ENCODE data around the gene PMM2. TPM values are rescaled to one million over a fixed set of nuclear protein-coding genes. Genes with fewer than 3 reads are reported as not detected.

PMM2 gene
- total RNA-seq, 1 experiment from 2014 or later: 53.3 TPM

GRCh38 chr16:8753416-8754054, 44.1 kb upstream of the PMM2 start:
- Histone ChIP-seq H3K4me1 (ENCODE audit: control insufficient read depth in 1 of 2, insufficient read depth in 2 of 2, low read length in 2 of 2) (peaks cover 11 to 16% of the 10 kb centered on the region in 2 experiments), H2AFZ (ENCODE audit: low read depth, low read length, poor library complexity, severe bottlenecking) (no peak overlapping the region), H3K4me3 (replicated peaks in 1 of 2; ENCODE audit: low read depth in 1 of 2, low read length in 2 of 2) (no peak overlapping the region), H4K20me1 (ENCODE audit: insufficient read depth) (no peaks in the 10 kb centered on the region), H3K27ac (ENCODE audit: low read depth, low read length) (no peak overlapping the region), H3K36me3 (ENCODE audit: control insufficient read depth in 1 of 2, insufficient read depth in 2 of 2, low read length in 2 of 2) (no peaks in the 10 kb centered on the region), H3K27me3 (ENCODE audit: insufficient read depth, low read length) (no peaks in the 10 kb centered on the region), H3K79me2 (ENCODE audit: insufficient read depth, low read length) (no peaks in the 10 kb centered on the region), H3K9ac (ENCODE audit: low read length) (no peak overlapping the region), H3K9me3 (ENCODE audit: control insufficient read depth in 1 of 2, insufficient read depth in 1 of 2, low read depth in 1 of 2, low read length in 2 of 2) (no peaks in the 10 kb centered on the region), H3K4me2 (ENCODE audit: low read length) (no peak overlapping the region), H3K9me2 (ENCODE audit: insufficient read depth) (no peaks in the 10 kb centered on the region)
- ChIA-PET POLR2A (no interaction called here), CTCF (no interaction called here), RAD21 (ENCODE audit: low non-redundant PET in 1 of 2, low total read pairs in 2 of 2, uncharacterized antibody in 2 of 2, unreplicated experiment in 2 of 2) (no interaction called here)
- TF ChIP-seq SIN3A (IDR thresholded peaks at IDR 0.05; ENCODE audit: low read depth): no peak
- no peak for TF ChIP-seq ELF1 (IDR thresholded peaks at IDR 0.05; ENCODE audit: borderline replicate concordance, low read depth)
- intact Hi-C loops (cut with micrococcal nuclease): no loop called here
- no peak for DNase-seq (ENCODE audit: low read depth, low spot score)
- BruUV-seq (replicated peaks): no TSS peak
- no peak for ATAC-seq

GRCh38 chr16:8756755-8757154, 40.9 kb upstream of the PMM2 start:
- no peaks in the 10 kb centered on the region for H3K27me3 ChIP-seq (ENCODE audit: insufficient read depth, low read length)
- H3K36me3 ChIP-seq (ENCODE audit: control insufficient read depth in 1 of 2, insufficient read depth in 2 of 2, low read length in 2 of 2): no peaks in the 10 kb centered on the region
- ChIA-PET RAD21 (ENCODE audit: low non-redundant PET in 1 of 2, low total read pairs in 2 of 2, uncharacterized antibody in 2 of 2, unreplicated experiment in 2 of 2) (no interaction called here), CTCF (no interaction called here), POLR2A (no interaction called here)
- ATAC-seq (no peak), DNase-seq (ENCODE audit: low read depth, low spot score) (no peak)
- H3K4me1 ChIP-seq (ENCODE audit: control insufficient read depth in 1 of 2, insufficient read depth in 2 of 2, low read length in 2 of 2): peaks cover 9 to 10% of the 10 kb centered on the region in 2 experiments
- no peak overlapping the region for H3K27ac ChIP-seq (ENCODE audit: low read depth, low read length)
- H3K79me2 ChIP-seq (ENCODE audit: insufficient read depth, low read length): no peaks in the 10 kb centered on the region
- H3K4me2 ChIP-seq (ENCODE audit: low read length): no peak overlapping the region
- no peak overlapping the region for H3K9ac ChIP-seq (ENCODE audit: low read length)
- no peaks in the 10 kb centered on the region for H3K9me3 ChIP-seq (ENCODE audit: control insufficient read depth in 1 of 2, insufficient read depth in 1 of 2, low read depth in 1 of 2, low read length in 2 of 2)
- intact Hi-C loops (cut with micrococcal nuclease): no loop called here
- H3K9me2 ChIP-seq (ENCODE audit: insufficient read depth): no peaks in the 10 kb centered on the region
- no TSS peak for BruUV-seq (replicated peaks)
- no peak overlapping the region for H3K4me3 ChIP-seq (replicated peaks in 1 of 2; ENCODE audit: low read depth in 1 of 2, low read length in 2 of 2)
- no peak overlapping the region for H2AFZ ChIP-seq (ENCODE audit: low read depth, low read length, poor library complexity, severe bottlenecking)
- no peaks in the 10 kb centered on the region for H4K20me1 ChIP-seq (ENCODE audit: insufficient read depth)
- TF ChIP-seq ZFX (IDR thresholded peaks at IDR 0.05) (no peak), POLR2AphosphoS5 (IDR thresholded peaks at IDR 0.05; ENCODE audit: low read depth, low read length) (no peak), FOSL1 (IDR thresholded peaks at IDR 0.05; ENCODE audit: low read depth) (no peak), ELF1 (IDR thresholded peaks at IDR 0.05; ENCODE audit: borderline replicate concordance, low read depth) (no peak), ATF3 (IDR thresholded peaks at IDR 0.05) (no peak), SP1 (IDR thresholded peaks at IDR 0.05; ENCODE audit: low read depth) (no peak), CEBPB (IDR thresholded peaks at IDR 0.05; ENCODE audit: low read depth) (no peak), YY1 (IDR thresholded peaks at IDR 0.05; ENCODE audit: extremely low read depth, insufficient replicate concordance, low read depth, low read length) (no peak), JUND (IDR thresholded peaks at IDR 0.05) (no peak), CTCF (IDR thresholded peaks at IDR 0.05 in 2 of 3, conservative IDR thresholded peaks at IDR 0.05 in 1 of 3; ENCODE audit: borderline replicate concordance in 1 of 3, insufficient read depth in 1 of 3, low read depth in 2 of 3, low read length in 2 of 3) (no peak), CBX3 (IDR thresholded peaks at IDR 0.05; ENCODE audit: low read depth) (no peak), REST (IDR thresholded peaks at IDR 0.05; ENCODE audit: low read depth) (no peak), EZH2 (IDR thresholded peaks at IDR 0.05) (no peak), EZH2phosphoT487 (IDR thresholded peaks at IDR 0.05; ENCODE audit: borderline replicate concordance) (no peak), EGR1 (IDR thresholded peaks at IDR 0.05; ENCODE audit: low read depth) (no peak), POLR2A (IDR thresholded peaks at IDR 0.05; ENCODE audit: borderline replicate concordance, extremely low read depth, insufficient read depth, insufficient read length) (no peak), RAD21 (IDR thresholded peaks at IDR 0.05; ENCODE audit: low read depth) (no peak)

All from HCT116 (cell line).